COLO668 (cell line): Measurements from ENCODE around the gene COPG1.
A peak's percentile ranks its signal among the peaks of the same experiment; 100 is the strongest.
"Not testable (repeated sequence)": the region's sequence is repeated elsewhere in the genome, so short reads cannot be mapped to it uniquely, and the experiment has no call there.

Experiments used
- DNase-seq: peaks from one replicate; lab custom pipeline; 2025; ENCODE audit not compliant: unreplicated experiment; lab: John Stamatoyannopoulos, UW

Gene COPG1

GRCh38 chr3:129239991-129240390, 9.4 kb upstream of the COPG1 start:
- no peak for DNase-seq

GRCh38 chr3:129240436-129240835, 9.0 kb upstream of the COPG1 start:
- DNase-seq = no peak

- no peak for DNase-seq
Measured at GRCh38 chr3:129245141-129245540, 4.3 kb upstream of the COPG1 start.

GRCh38 chr3:129245641-129246306, 3.6 kb upstream of the COPG1 start:
- DNase-seq = peak; percentile 59

- DNase-seq = no peak
Measured at GRCh38 chr3:129246636-129247035, 2.8 kb upstream of the COPG1 start.

- DNase-seq = no peak
Measured at GRCh38 chr3:129248286-129248979, 973 bp upstream of the COPG1 start.

GRCh38 chr3:129252748-129253147, 3.3 kb downstream of the COPG1 start:
- no peak for DNase-seq

- DNase-seq = no peak
Measured at GRCh38 chr3:129254536-129255230, 5.3 kb downstream of the COPG1 start.

GRCh38 chr3:129256270-129256669, 6.9 kb downstream of the COPG1 start:
- no peak for DNase-seq

- DNase-seq = no peak
Measured at GRCh38 chr3:129257609-129258008, 8.2 kb downstream of the COPG1 start.

- no peak for DNase-seq
Measured at GRCh38 chr3:129259612-129260477, 10.4 kb downstream of the COPG1 start.

- DNase-seq = no peak
Measured at GRCh38 chr3:129260606-129261005, 11.2 kb downstream of the COPG1 start.

GRCh38 chr3:129261894-129262293, 12.5 kb downstream of the COPG1 start:
- no peak for DNase-seq

GRCh38 chr3:129263161-129263910, 13.9 kb downstream of the COPG1 start:
- DNase-seq = no peak

GRCh38 chr3:129264994-129265393, 15.6 kb downstream of the COPG1 start:
- not testable (repeated sequence) for DNase-seq

- no peak for DNase-seq
Measured at GRCh38 chr3:129266651-129267050, 17.2 kb downstream of the COPG1 start.

- no peak for DNase-seq
Measured at GRCh38 chr3:129268396-129268795, 19.0 kb downstream of the COPG1 start.

- no peak for DNase-seq
Measured at GRCh38 chr3:129271674-129272073, 22.3 kb downstream of the COPG1 start.

- DNase-seq = no peak
Measured at GRCh38 chr3:129276385-129276784, 27.0 kb downstream of the COPG1 start.

GRCh38 chr3:129277829-129278271, 28.4 kb downstream of the COPG1 start:
- no peak for DNase-seq
